GM21515 (cell line): ENCODE results near the gene HIF1A.
"Not testable (repeated sequence)": the region's sequence is repeated elsewhere in the genome, so short reads cannot be mapped to it uniquely, and the experiment has no call there.

Experiments used
- ATAC-seq: cut with Tn5 transposase; IDR thresholded peaks from one replicate; pipeline ENCODE4 v1.9.1; 2021; ENCODE audit not compliant: unreplicated experiment

The HIF1A gene

GRCh38 chr14:61706096-61706690 lies 10.9 kb downstream of the HIF1A start:
- ATAC-seq = no peak

GRCh38 chr14:61707774-61708173 lies 12.5 kb downstream of the HIF1A start:
- not testable (repeated sequence) for ATAC-seq

GRCh38 chr14:61708693-61709092 lies 13.4 kb downstream of the HIF1A start:
- ATAC-seq = not testable (repeated sequence)

- ATAC-seq = no peak
Observed at GRCh38 chr14:61710853-61711817, 15.8 kb downstream of the HIF1A start.

DNA sequence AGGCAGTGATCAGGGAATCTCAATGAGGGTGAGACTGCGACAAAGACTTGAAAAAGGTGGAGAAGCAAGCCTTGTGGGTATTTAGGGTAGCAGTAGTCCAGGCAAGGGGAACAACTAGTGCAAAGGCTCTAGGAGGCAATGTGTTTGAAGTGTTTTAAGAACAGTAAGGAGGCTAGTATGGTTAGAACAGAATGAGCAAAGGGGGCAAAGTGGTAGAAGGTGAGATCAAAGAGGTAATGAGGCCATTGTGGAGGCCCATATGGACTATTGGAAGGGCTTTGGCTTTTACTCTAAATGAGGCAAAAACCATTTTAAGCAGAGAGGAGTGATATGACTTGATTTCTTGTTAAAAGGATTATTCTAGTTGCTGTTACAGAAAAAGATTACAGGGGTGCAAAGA lies 16.8 kb downstream of the HIF1A start:
- no peak for ATAC-seq

GRCh38 chr14:61713724-61714437 lies 18.6 kb downstream of the HIF1A start:
- ATAC-seq = no peak

- ATAC-seq = no peak
Observed at GRCh38 chr14:61716956-61717355, 21.6 kb downstream of the HIF1A start.

- no peak for ATAC-seq
Observed at GRCh38 chr14:61718039-61718438, 22.7 kb downstream of the HIF1A start.

DNA sequence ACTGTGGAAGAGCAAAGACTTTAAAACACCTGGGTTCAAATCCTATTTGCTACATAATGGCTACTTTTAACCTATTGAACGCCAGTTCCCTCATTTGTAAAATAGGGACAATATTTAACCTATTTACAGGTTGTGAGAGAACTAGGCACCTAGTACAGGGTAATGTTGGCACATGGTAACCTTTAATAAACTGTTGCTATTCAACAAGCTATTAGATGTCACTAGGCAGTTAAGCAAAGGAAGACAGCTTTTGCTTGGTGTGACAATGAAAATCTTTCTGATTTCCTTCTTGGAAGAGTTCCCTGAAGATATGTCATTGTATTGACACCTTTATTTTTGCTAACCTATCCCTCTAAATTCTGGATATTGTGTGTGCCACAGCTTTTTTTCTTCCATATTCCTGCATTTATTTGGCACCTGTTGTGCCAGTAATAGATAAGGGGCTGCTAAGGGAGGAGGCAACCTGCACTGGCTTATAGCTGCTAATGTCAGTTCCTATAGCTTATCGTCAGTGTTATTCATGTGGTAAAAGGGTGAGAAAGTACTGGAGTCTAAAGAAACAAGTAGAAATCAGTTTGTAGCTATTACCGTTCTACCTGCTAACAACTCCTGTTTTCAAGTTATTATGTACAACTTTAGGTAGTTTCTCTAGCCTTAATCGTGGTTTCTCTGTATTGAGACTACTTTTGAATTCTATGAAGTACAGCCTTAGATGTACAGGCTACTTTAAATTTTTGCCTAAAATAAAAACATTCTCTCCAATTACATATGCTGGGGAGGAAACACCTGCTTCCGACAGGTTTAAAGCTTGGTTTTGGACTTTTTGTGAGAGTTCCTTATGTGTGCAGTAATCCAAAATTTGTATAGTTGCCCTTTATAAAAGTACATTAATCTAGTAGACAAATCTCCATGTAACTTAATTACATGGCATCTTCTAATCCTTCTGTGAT lies 24.3 kb downstream of the HIF1A start:
- ATAC-seq = no peak

DNA sequence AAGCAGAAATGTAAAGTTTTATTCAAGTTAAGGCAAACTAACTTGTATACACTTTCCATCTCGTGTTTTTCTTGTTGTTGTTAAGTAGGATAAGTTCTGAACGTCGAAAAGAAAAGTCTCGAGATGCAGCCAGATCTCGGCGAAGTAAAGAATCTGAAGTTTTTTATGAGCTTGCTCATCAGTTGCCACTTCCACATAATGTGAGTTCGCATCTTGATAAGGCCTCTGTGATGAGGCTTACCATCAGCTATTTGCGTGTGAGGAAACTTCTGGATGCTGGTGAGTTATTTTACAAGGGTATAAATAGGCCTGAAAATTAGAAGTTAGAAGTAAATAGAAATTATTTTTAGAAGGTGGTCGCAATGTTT lies 25.0 kb downstream of the HIF1A start:
- no peak for ATAC-seq

DNA sequence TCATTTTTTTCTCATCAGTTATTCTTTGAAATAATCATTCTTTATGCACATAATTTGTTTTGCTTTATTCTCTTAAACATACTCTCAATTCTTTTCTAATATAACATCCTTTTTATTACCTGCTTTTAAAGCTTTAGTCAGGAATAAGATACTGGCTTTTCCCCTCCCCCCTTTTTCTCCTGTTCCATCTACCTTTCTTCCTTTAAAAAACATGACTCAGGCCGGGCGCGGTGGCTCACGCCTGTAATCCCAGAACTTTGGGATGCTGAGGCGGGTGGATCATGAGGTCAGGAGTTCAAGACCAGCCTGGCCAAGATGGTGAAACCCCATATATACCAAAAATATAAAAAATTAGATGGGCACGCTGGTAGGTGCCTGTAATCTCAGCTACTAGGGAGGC lies 25.4 kb downstream of the HIF1A start:
- no peak for ATAC-seq

- ATAC-seq = no peak
Observed at GRCh38 chr14:61724133-61724532, 28.8 kb downstream of the HIF1A start.

GRCh38 chr14:61726778-61727658 lies 31.7 kb downstream of the HIF1A start:
- ATAC-seq = no peak

DNA sequence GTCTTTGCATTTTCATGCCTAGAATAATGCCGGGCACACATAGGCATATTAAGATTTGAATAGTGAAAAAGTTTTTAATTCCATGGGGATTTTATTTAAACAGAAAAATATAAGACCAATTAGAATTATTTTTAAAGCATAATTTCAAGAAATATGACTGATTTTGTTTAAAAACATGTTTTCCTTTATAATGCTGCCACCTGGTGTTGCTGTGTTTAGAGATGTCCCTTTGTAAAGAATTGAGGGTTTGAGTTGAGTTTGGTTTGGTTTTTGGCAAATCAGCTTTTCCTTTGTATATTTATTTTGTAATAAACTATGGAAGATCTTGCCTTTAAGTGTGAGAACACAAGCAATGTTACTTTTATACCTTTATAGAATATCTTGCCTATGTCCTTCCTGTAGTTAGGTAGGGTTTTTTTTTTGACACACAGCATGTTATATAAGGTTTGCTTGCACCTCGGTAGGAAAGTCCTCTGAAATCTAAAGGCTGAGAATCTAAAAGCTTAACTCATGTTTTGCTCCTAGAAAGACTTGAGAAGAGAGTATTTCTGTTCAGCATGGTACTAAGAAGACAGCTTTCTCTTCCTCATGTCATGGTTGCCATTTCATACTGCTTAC lies 35.6 kb downstream of the HIF1A start:
- no peak for ATAC-seq

GRCh38 chr14:61733972-61734371 lies 38.7 kb downstream of the HIF1A start:
- no peak for ATAC-seq

- ATAC-seq = no peak
Observed at GRCh38 chr14:61736751-61737150, 41.4 kb downstream of the HIF1A start.

DNA sequence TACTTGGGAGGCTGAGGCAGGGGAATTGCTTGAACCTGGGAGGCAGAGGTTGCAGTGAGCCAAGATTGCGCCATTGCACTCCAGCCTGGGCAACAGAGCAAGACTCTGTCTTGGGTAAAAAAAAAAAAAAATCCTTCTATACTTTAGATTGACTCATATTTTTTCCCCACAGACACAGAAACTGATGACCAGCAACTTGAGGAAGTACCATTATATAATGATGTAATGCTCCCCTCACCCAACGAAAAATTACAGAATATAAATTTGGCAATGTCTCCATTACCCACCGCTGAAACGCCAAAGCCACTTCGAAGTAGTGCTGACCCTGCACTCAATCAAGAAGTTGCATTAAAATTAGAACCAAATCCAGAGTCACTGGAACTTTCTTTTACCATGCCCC lies 42.6 kb downstream of the HIF1A start:
- no peak for ATAC-seq

DNA sequence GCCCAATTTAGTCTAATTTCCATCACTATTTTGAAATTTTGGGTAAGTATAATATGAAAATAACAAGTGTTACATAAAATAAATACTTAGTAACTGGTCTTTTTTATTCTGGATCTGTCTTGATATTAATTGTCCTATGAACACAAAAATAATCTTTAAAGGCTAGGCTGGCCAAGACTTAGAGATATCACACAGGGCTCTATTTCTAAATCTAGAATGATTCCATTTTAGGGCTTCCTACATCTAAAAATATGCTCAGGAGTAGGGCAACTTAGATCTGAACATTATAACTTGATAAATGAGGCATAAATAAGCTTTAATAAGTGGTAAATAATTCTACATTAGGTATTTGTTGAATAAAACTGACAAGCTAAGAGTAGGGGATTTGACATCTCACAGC lies 43.8 kb downstream of the HIF1A start:
- ATAC-seq = no peak

- no peak for ATAC-seq
Observed at GRCh38 chr14:61742371-61742770, 47.1 kb downstream of the HIF1A start.
